Small intestine (tissue), 7 donors: ENCODE results near the gene MCF2L2. TPM values are rescaled to one million over a fixed set of nuclear protein-coding genes. Genes with fewer than 3 reads are reported as not detected.

ENCODE experiments used
- DNase-seq, 2 donors: peaks; one replicate each; pipeline versions ENCODE4 v3.0.0 to v3.0.0-alpha.2; 2013
- FAIRE-seq: peaks from 2 replicates; lab custom pipeline; 2012; peaks lifted over from hg19 to GRCh38; lab: Jason Lieb, UNC
- H3K27ac ChIP-seq, 3 donors: one replicate each; pipeline ENCODE4 v1.5.1; 2013; ENCODE audit warnings: low read length in 2 of 3, mild to moderate bottlenecking in 2 of 3, control low read depth in 1 of 3, inconsistent platforms in 1 of 3, low read depth in 1 of 3, moderate library complexity in 1 of 3
- H3K27me3 ChIP-seq, 3 donors: one replicate each; pipeline ENCODE4 v1.6.1; 2013; ENCODE audit warnings: low read length in 3 of 3, inconsistent platforms in 1 of 3; ENCODE audit not compliant: control insufficient read depth in 3 of 3, insufficient read depth in 3 of 3
- H3K36me3 ChIP-seq, 3 donors: one replicate each; pipeline ENCODE4 v1.6.1; 2013; ENCODE audit warnings: low read length in 3 of 3, inconsistent platforms in 1 of 3, low read depth in 1 of 3, mild to moderate bottlenecking in 1 of 3, moderate library complexity in 1 of 3; ENCODE audit not compliant: control insufficient read depth in 3 of 3, insufficient read depth in 2 of 3
- H3K4me1 ChIP-seq, 3 donors: one replicate each; pipeline ENCODE4 v1.6.1; 2013; ENCODE audit warnings: low read length in 2 of 3, inconsistent platforms in 1 of 3, low read depth in 1 of 3, mild to moderate bottlenecking in 1 of 3, moderate library complexity in 1 of 3; ENCODE audit not compliant: control insufficient read depth in 3 of 3, insufficient read depth in 2 of 3
- H3K4me3 ChIP-seq, 3 donors: one replicate each; pipeline ENCODE4 v1.5.1; 2013; ENCODE audit warnings: low read length in 3 of 3, control low read depth in 1 of 3, inconsistent platforms in 1 of 3, low read depth in 1 of 3, mild to moderate bottlenecking in 1 of 3, moderate library complexity in 1 of 3
- H3K9me3 ChIP-seq, 2 donors: one replicate each; pipeline ENCODE4 v1.6.1; 2013; ENCODE audit warnings: low read depth in 1 of 2, low read length in 1 of 2; ENCODE audit not compliant: control insufficient read depth in 2 of 2, insufficient read depth in 1 of 2
- WGBS, 3 donors: extraction: QIAGEN DNeasy Blood & Tissue Kit; methylation state at CpG; one replicate each; pipeline ENCODE4 v1.1.7; 2013; 5-methylcytosine and 5-hydroxymethylcytosine counted together
- polyA plus RNA-seq, 4 donors: library from polyadenylated mRNA; stranded (reverse) in 3 of 4; unstranded in 1 of 4; fragments of 200-250 nt in 3 of 4; fragments of 120-200 nt in 1 of 4; gene quantifications; one replicate each; pipeline versions ENCODE4 v1.2.1 to v1.2.3, GENCODE V29; 2013
- donor health status: healthy with polysubstance abuse.
- donor health status: control.
- donor health status: control.
- donor health status: Bipolar disorder and iron deficiency.
- donor health status: healthy.

Gene MCF2L2
- polyA plus RNA-seq, 4 donors, result 1.1 to 1.3 (median 1.2) TPM; not detected in 1

- no peaks in the 10 kb centered on the region for H3K27me3 ChIP-seq
- no peaks in the 10 kb centered on the region for H3K9me3 ChIP-seq
- peak overlapping the region; percentile 97 to 100 (median 99) for H3K27ac ChIP-seq
- peaks cover 2 to 21% (median 5%) of the 10 kb centered on the region in 3 donors for H3K4me1 ChIP-seq
- DNase-seq (peak; percentile 29 to 77), FAIRE-seq (no peak)
- 0 to 1% (median 1%) methylated on average over 74 to 111 of the region's 111 CpGs for WGBS, 3 donors
- H3K36me3 ChIP-seq, result peaks cover 0 to 9% (median 0%) of the 10 kb centered on the region in 3 donors
- peak overlapping the region; percentile 84 to 98 (median 85) for H3K4me3 ChIP-seq
These were observed 174.6 kb downstream of the MCF2L2 start for GRCh38 chr3:183253528-183254486.

- WGBS, 3 donors, result 0 to 2% (median 1%) methylated on average over 36 to 43 of the region's 43 CpGs
- no peak for FAIRE-seq
- Histone ChIP-seq H3K27ac (peak within 1 kb of the TSS; percentile 97 to 100 (median 99)), H3K27me3 (no peaks in the 10 kb centered on the region), H3K36me3 (peaks cover 0 to 3% (median 0%) of the 10 kb centered on the region in 3 donors), H3K4me1 (peaks cover 2 to 18% (median 5%) of the 10 kb centered on the region in 3 donors), H3K4me3 (peak within 1 kb of the TSS; percentile 84 to 98 (median 85)), H3K9me3 (no peaks in the 10 kb centered on the region)
- peak; percentile 95 to 97 for DNase-seq
These were observed 175.4 kb downstream of the MCF2L2 start, which contains the start of gene B3GNT5 for GRCh38 chr3:183252973-183253527. Gene B3GNT5, plus strand, starts transcription at chr3:183253253. Its CDS starts 16,546 bp downstream, at chr3:183269799.

GRCh38 chr3:183252118-183252782, 176.2 kb downstream of the MCF2L2 start:
- H3K36me3 ChIP-seq, result peaks cover 0 to 2% (median 0%) of the 10 kb centered on the region in 3 donors
- H3K9me3 ChIP-seq, result no peaks in the 10 kb centered on the region
- H3K4me3 ChIP-seq, result peak overlapping the region in 1 of 3 donors; percentile 85
- no peak for FAIRE-seq
- H3K27me3 ChIP-seq, result no peaks in the 10 kb centered on the region
- peak overlapping the region in 2 of 3 donors; percentile 94 to 100 for H3K27ac ChIP-seq
- WGBS, 3 donors, result 58 to 85% (median 74%) methylated on average over 5 of the region's 5 CpGs
- H3K4me1 ChIP-seq, result peaks cover 2 to 17% (median 5%) of the 10 kb centered on the region in 3 donors
- DNase-seq, result no peak

- Histone ChIP-seq H3K27me3 (no peaks in the 10 kb centered on the region), H3K36me3 (no peaks in the 10 kb centered on the region), H3K4me3 (no peak overlapping the region), H3K27ac (no peak overlapping the region), H3K4me1 (peaks cover 2 to 41% (median 5%) of the 10 kb centered on the region in 3 donors), H3K9me3 (no peaks in the 10 kb centered on the region)
- DNase-seq, result no peak
- FAIRE-seq, result no peak
- 68 to 85% (median 77%) methylated on average over 6 of the region's 6 CpGs for WGBS, 3 donors
These were observed 179.3 kb downstream of the MCF2L2 start for GRCh38 chr3:183249006-183249718.

GRCh38 chr3:183247011-183247589, 181.3 kb downstream of the MCF2L2 start:
- FAIRE-seq, result no peak
- Histone ChIP-seq H3K36me3 (no peaks in the 10 kb centered on the region), H3K27ac (no peak overlapping the region), H3K4me3 (no peak overlapping the region), H3K9me3 (peaks cover 5 to 17% of the 10 kb centered on the region in 2 donors), H3K27me3 (peaks cover 0 to 2% (median 0%) of the 10 kb centered on the region in 3 donors), H3K4me1 (peaks cover 0 to 40% (median 0%) of the 10 kb centered on the region in 3 donors)
- DNase-seq, result no peak
- 68 to 77% (median 71%) methylated on average over 6 of the region's 6 CpGs for WGBS, 3 donors

GRCh38 chr3:183244981-183245476, 183.4 kb downstream of the MCF2L2 start:
- FAIRE-seq (peak; percentile 89), DNase-seq (peak; percentile 90 to 98)
- Histone ChIP-seq H3K4me3 (no peak overlapping the region), H3K27me3 (peaks cover 0 to 3% (median 0%) of the 10 kb centered on the region in 3 donors), H3K9me3 (peaks cover 5 to 25% of the 10 kb centered on the region in 2 donors), H3K4me1 (peaks cover 0 to 38% (median 0%) of the 10 kb centered on the region in 3 donors), H3K27ac (peak overlapping the region; percentile 80 to 94 (median 91)), H3K36me3 (no peaks in the 10 kb centered on the region)

GRCh38 chr3:183244219-183244618, 184.2 kb downstream of the MCF2L2 start:
- DNase-seq (peak; percentile 74 to 78), FAIRE-seq (no peak)
- WGBS, 3 donors, result 20 to 51% (median 30%) methylated on average over 2 of the region's 2 CpGs
- H3K36me3 ChIP-seq, result no peaks in the 10 kb centered on the region
- peak overlapping the region in 2 of 3 donors; percentile 41 to 63 for H3K27ac ChIP-seq
- H3K4me3 ChIP-seq, result no peak overlapping the region
- H3K27me3 ChIP-seq, result peaks cover 0 to 3% (median 0%) of the 10 kb centered on the region in 3 donors
- H3K9me3 ChIP-seq, result peaks cover 5 to 25% of the 10 kb centered on the region in 2 donors
- H3K4me1 ChIP-seq, result peaks cover 0 to 37% (median 3%) of the 10 kb centered on the region in 3 donors
